A673 (cell line): Measurements from ENCODE around the gene PAPSS1.

Experiments used
- CTCF ChIP-seq: fragments of 300-800, 200-600 bp; sonication (generic); conservative IDR thresholded peaks from 2 replicates; pipeline ENCODE4 v1.5.1; 2017; ENCODE audit warnings: low read depth, mild to moderate bottlenecking, antibody characterized with exemption, low read length, moderate library complexity, mixed read lengths
- EZH2 ChIP-seq: fragments of 200-600 bp; sonication (generic); IDR thresholded peaks from 2 replicates; pipeline ENCODE4 v1.6.1; 2017; ENCODE audit warnings: borderline replicate concordance, low read depth, mild to moderate bottlenecking, mixed read lengths, antibody characterized with exemption, low read length; ENCODE audit not compliant: poor library complexity, severe bottlenecking

- TF ChIP-seq EZH2 = no peak
- peak; percentile 67; the same call in 1 of the 2 replicates for TF ChIP-seq CTCF
These were observed 37.9 kb upstream of the PAPSS1 start for GRCh38 chr4:107757864-107758476.
